SU-DHL-6 (cell line): Measurements from ENCODE around the gene MRPL55.

Experiments used
- H2AFZ ChIP-seq: fragments of 200-600 bp; sonication (generic); 2 replicates; pipeline ENCODE4 v1.6.1; 2014; ENCODE audit warnings: low read depth, mild to moderate bottlenecking, moderate library complexity, mixed read lengths, antibody characterized with exemption, low read length; ENCODE audit not compliant: severe bottlenecking
- H3F3A ChIP-seq: fragments of 200-600 bp; shearing (Covaris generic); 2 replicates; pipeline ENCODE4 v1.6.0; 2016; ENCODE audit warnings: antibody characterized with exemption, mild to moderate bottlenecking; ENCODE audit not compliant: insufficient read depth
- H3K27ac ChIP-seq: fragments of 200-600 bp; sonication (generic); 2 replicates; pipeline ENCODE4 v1.5.1; 2016; ENCODE audit warnings: low read depth, mild to moderate bottlenecking, low read length, moderate library complexity, mixed read lengths
- H3K27me3 ChIP-seq: fragments of 200-600 bp; sonication (generic), shearing (Covaris generic); 2 replicates; pipeline ENCODE4 v1.6.0; 2014; ENCODE audit warnings: mild to moderate bottlenecking, low read length
- H3K36me3 ChIP-seq: fragments of 200-600 bp; sonication (generic); 2 replicates; pipeline ENCODE4 v1.6.1; 2014; ENCODE audit warnings: mild to moderate bottlenecking, low read length, mixed read lengths
- H3K4me2 ChIP-seq: fragments of 300-600, 200-600 bp; shearing (Covaris generic), sonication (generic); 2 replicates; pipeline ENCODE4 v1.6.0; 2014; ENCODE audit warnings: low read length, low read depth, mild to moderate bottlenecking; ENCODE audit not compliant: poor library complexity, severe bottlenecking
- H3K4me3 ChIP-seq: fragments of 200-600 bp; sonication (generic); 2 replicates; pipeline ENCODE4 v1.5.1; 2014; ENCODE audit warnings: antibody characterized with exemption, low read length, mild to moderate bottlenecking, mixed read lengths; ENCODE audit not compliant: insufficient read depth, poor library complexity, severe bottlenecking
- H3K79me2 ChIP-seq: fragments of 200-600 bp; sonication (generic); 2 replicates; pipeline ENCODE4 v1.6.1; 2014; ENCODE audit warnings: mild to moderate bottlenecking, low read length, moderate library complexity; ENCODE audit not compliant: insufficient read depth
- H3K9ac ChIP-seq: fragments of 200-600 bp; sonication (generic); 2 replicates; pipeline ENCODE4 v1.7.0; 2014; ENCODE audit warnings: mild to moderate bottlenecking, low read length
- H3K9me2 ChIP-seq: fragments of 200-600 bp; sonication (generic); replicated peaks from 2 replicates; pipeline ENCODE4 v1.6.1; 2014; ENCODE audit warnings: low read length; ENCODE audit not compliant: insufficient read depth
- H3K9me3 ChIP-seq: fragments of 200-600 bp; sonication (generic); 2 replicates; pipeline ENCODE4 v1.6.1; 2014; ENCODE audit warnings: low read length, mixed read lengths; ENCODE audit not compliant: insufficient read depth
- H4K20me1 ChIP-seq: fragments of 200-600 bp; sonication (generic); 2 replicates; pipeline ENCODE4 v1.6.1; 2014; ENCODE audit warnings: low read depth, mild to moderate bottlenecking, antibody characterized with exemption, low read length, moderate library complexity, mixed read lengths
- EZH2phosphoT487 ChIP-seq: fragments of 200-600 bp; sonication (generic), shearing (Covaris generic); conservative IDR thresholded peaks from 2 replicates; pipeline ENCODE4 v1.6.1; 2018; ENCODE audit warnings: mild to moderate bottlenecking, antibody characterized with exemption, low read length, moderate library complexity, mixed read lengths
- TF ChIP-seq, protein P1 (sequence below): fragments of 200-600 bp; sonication (generic); IDR thresholded peaks from one replicate; pipeline ENCODE4 v1.5.1; 2017; ENCODE audit warnings: antibody characterized with exemption, mild to moderate bottlenecking, low read length, moderate library complexity; ENCODE audit not compliant: insufficient read depth, poor library complexity, severe bottlenecking

MRPL55 gene

DNA sequence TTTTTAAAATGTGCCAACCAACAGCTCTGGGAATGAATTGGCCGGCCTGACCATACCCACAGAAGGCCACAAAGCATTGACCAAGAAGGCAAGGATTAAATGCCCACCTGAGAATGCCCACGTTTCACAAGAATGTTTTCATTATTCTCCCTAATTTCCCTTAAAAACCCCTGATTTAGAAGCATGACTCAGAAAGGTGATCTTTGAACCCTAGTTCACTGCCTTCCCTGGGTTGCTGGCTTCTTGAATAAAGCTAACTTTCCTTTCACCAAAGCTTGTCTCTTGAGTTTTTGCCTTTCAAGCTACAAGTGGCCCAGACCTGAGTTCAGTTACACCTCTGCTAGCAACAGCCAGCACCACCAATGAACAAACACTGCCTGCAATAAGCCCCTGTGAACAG is 14.4 kb upstream of the MRPL55 start:
- Histone ChIP-seq H3K4me3 (no peak overlapping the region), H2AFZ (no peak overlapping the region), H3K9ac (no peak overlapping the region), H3K4me2 (no peak overlapping the region), H3K79me2 (no peaks in the 10 kb centered on the region), H4K20me1 (no peaks in the 10 kb centered on the region), H3F3A (no peaks in the 10 kb centered on the region), H3K9me3 (peaks cover 3% of the 10 kb centered on the region; the same call in 1 of the 2 replicates), H3K9me2 (no peaks in the 10 kb centered on the region), H3K27me3 (no peaks in the 10 kb centered on the region), H3K27ac (no peak overlapping the region), H3K36me3 (no peaks in the 10 kb centered on the region)
- TF ChIP-seq EZH2phosphoT487: no peak

DNA sequence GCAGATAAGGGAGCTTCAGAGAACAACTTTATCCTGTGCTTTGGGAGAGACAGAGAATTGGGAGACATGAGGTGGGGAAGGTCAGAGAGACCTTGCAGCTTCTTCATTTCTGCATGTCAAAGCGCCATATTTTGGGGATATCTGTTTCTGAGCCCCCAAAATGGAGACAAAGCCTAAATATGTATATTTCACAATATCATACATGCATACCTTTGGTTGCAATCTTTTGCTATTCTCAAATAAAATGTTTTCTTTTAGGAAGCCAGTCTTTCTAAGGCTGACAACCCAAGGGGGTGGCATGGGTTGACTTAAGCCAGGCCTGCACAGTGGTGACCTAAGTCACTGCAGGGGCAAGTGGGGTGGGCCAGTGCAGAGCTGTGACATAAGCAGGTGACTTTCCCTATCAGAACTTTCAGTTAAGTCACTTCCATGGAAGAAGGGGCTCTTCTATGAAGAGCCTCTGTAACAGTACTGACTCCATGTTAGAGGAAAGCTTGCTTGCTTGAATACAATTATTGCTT is 13.9 kb upstream of the MRPL55 start:
- no peaks in the 10 kb centered on the region for H3F3A ChIP-seq
- H3K9me3 ChIP-seq: peaks cover 7% of the 10 kb centered on the region; the same call in 1 of the 2 replicates
- no peak overlapping the region for H2AFZ ChIP-seq
- no peaks in the 10 kb centered on the region for H3K36me3 ChIP-seq
- H3K9me2 ChIP-seq: no peaks in the 10 kb centered on the region
- H4K20me1 ChIP-seq: no peaks in the 10 kb centered on the region
- H3K4me3 ChIP-seq: no peak overlapping the region
- H3K27me3 ChIP-seq: no peaks in the 10 kb centered on the region
- H3K27ac ChIP-seq: no peak overlapping the region
- no peak overlapping the region for H3K9ac ChIP-seq
- no peaks in the 10 kb centered on the region for H3K79me2 ChIP-seq
- no peak for TF ChIP-seq EZH2phosphoT487
- TF ChIP-seq, protein P1, sequence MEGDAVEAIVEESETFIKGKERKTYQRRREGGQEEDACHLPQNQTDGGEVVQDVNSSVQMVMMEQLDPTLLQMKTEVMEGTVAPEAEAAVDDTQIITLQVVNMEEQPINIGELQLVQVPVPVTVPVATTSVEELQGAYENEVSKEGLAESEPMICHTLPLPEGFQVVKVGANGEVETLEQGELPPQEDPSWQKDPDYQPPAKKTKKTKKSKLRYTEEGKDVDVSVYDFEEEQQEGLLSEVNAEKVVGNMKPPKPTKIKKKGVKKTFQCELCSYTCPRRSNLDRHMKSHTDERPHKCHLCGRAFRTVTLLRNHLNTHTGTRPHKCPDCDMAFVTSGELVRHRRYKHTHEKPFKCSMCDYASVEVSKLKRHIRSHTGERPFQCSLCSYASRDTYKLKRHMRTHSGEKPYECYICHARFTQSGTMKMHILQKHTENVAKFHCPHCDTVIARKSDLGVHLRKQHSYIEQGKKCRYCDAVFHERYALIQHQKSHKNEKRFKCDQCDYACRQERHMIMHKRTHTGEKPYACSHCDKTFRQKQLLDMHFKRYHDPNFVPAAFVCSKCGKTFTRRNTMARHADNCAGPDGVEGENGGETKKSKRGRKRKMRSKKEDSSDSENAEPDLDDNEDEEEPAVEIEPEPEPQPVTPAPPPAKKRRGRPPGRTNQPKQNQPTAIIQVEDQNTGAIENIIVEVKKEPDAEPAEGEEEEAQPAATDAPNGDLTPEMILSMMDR: no peak
- H3K4me2 ChIP-seq: no peak overlapping the region

DNA sequence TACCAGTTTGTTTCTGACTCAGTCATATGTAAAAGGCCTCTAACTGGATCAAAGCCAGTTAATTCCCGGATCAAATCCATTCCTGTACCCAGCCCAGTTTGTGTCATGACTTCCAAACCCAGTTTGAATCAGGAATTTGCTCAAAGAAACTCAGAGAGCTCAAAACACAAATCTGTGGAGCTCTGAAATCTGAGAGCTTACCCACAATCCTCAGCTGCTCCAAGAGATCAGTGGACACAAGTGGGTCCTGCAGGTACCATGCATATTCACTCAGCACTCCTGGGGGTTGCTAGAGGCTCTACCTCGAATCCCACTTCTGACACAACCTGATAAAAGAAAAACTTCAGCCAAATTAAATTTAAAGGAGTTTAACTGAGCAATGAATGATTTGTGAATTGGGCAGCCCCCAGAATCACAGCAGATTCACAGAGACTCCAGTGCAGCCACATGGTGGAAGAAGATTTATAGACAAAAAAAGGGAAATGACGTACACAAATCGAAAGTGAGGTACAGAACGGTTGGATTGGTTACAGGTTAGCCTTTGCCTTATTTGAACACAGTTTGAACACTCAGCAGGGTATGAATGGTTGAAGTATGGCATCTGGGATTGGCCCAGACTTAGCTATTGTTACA is 11.9 kb upstream of the MRPL55 start:
- H3K9ac ChIP-seq: no peak overlapping the region
- no peak for TF ChIP-seq EZH2phosphoT487
- TF ChIP-seq, protein P1: no peak
- H4K20me1 ChIP-seq: no peaks in the 10 kb centered on the region
- H3F3A ChIP-seq: no peaks in the 10 kb centered on the region
- H3K36me3 ChIP-seq: no peaks in the 10 kb centered on the region
- no peaks in the 10 kb centered on the region for H3K27me3 ChIP-seq
- no peak overlapping the region for H2AFZ ChIP-seq
- no peak overlapping the region for H3K4me2 ChIP-seq
- no peaks in the 10 kb centered on the region for H3K9me2 ChIP-seq
- H3K79me2 ChIP-seq: no peaks in the 10 kb centered on the region
- no peak overlapping the region for H3K4me3 ChIP-seq
- no peak overlapping the region for H3K27ac ChIP-seq
- peaks cover 11% of the 10 kb centered on the region; the same call in 1 of the 2 replicates for H3K9me3 ChIP-seq

DNA sequence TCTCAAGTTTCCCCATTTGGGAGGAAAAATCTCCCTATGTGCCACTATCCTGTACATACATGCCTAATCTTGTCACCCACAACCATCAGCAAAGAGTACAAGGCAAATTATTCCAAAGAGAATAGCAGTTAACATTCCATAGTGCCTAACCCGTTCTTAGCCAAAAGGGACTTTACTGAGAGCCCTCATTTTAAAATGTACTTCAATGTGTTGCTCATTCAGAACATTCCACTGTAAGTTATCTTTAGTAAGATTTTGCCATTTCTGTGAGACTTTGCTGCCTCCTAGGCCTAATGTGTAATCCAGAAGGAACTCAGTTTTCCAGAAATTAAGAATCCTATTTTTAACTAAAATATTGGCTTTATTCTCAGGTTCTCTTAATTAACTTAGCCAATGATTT is 11.3 kb upstream of the MRPL55 start:
- H3K4me2 ChIP-seq: no peak overlapping the region
- H4K20me1 ChIP-seq: no peaks in the 10 kb centered on the region
- H2AFZ ChIP-seq: no peak overlapping the region
- no peaks in the 10 kb centered on the region for H3F3A ChIP-seq
- H3K36me3 ChIP-seq: no peaks in the 10 kb centered on the region
- no peak overlapping the region for H3K9ac ChIP-seq
- H3K27ac ChIP-seq: no peak overlapping the region
- H3K4me3 ChIP-seq: no peak overlapping the region
- no peaks in the 10 kb centered on the region for H3K27me3 ChIP-seq
- H3K79me2 ChIP-seq: no peaks in the 10 kb centered on the region
- peaks cover 11% of the 10 kb centered on the region; the same call in 1 of the 2 replicates for H3K9me3 ChIP-seq
- H3K9me2 ChIP-seq: no peaks in the 10 kb centered on the region
- no peak for TF ChIP-seq EZH2phosphoT487
- TF ChIP-seq, protein P1: no peak
